ENCODE results near the gene P2RX3. TPM values are rescaled to one million over a fixed set of nuclear protein-coding genes. Genes with fewer than 3 reads are reported as not detected.

Gene P2RX3
- total RNA-seq, 4 donors from 2014 or later, result 0.34 TPM; not detected in 3

DNA sequence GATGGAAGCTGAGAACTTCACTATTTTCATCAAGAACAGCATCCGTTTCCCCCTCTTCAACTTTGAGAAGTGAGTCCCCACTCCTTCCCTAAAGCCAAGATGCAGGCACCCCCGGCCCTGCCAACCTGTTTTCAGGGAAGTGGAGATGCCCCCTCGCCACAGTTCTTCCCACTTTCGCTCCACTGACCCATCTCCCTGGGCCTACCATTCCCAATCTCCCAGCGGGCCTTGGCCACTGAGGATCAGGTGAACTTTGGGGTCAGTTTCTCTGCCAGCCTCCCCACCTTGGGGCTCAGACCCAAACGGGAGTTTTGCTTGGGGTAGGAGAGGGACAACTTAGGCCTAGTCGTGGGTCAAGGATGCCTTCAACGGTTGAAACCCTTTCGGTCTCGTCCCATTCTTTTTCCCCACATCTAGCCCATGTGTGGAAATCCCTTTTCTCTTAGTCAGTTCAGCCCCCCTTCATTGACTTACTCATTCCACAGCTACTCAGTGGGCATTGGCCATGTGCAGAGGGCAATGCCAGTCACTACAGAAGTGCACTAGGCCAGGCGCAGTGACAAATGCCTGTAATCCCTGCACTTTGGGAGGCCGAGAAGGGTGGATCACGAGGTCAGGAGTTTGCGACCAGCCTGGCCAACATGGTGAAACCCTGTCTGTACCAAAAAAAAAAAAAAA lies 10.6 kb downstream of the P2RX3 start:
- TF ChIP-seq, protein P1, sequence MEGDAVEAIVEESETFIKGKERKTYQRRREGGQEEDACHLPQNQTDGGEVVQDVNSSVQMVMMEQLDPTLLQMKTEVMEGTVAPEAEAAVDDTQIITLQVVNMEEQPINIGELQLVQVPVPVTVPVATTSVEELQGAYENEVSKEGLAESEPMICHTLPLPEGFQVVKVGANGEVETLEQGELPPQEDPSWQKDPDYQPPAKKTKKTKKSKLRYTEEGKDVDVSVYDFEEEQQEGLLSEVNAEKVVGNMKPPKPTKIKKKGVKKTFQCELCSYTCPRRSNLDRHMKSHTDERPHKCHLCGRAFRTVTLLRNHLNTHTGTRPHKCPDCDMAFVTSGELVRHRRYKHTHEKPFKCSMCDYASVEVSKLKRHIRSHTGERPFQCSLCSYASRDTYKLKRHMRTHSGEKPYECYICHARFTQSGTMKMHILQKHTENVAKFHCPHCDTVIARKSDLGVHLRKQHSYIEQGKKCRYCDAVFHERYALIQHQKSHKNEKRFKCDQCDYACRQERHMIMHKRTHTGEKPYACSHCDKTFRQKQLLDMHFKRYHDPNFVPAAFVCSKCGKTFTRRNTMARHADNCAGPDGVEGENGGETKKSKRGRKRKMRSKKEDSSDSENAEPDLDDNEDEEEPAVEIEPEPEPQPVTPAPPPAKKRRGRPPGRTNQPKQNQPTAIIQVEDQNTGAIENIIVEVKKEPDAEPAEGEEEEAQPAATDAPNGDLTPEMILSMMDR (IDR thresholded peaks at IDR 0.05; ENCODE audit: low read depth), result no peak

DNA sequence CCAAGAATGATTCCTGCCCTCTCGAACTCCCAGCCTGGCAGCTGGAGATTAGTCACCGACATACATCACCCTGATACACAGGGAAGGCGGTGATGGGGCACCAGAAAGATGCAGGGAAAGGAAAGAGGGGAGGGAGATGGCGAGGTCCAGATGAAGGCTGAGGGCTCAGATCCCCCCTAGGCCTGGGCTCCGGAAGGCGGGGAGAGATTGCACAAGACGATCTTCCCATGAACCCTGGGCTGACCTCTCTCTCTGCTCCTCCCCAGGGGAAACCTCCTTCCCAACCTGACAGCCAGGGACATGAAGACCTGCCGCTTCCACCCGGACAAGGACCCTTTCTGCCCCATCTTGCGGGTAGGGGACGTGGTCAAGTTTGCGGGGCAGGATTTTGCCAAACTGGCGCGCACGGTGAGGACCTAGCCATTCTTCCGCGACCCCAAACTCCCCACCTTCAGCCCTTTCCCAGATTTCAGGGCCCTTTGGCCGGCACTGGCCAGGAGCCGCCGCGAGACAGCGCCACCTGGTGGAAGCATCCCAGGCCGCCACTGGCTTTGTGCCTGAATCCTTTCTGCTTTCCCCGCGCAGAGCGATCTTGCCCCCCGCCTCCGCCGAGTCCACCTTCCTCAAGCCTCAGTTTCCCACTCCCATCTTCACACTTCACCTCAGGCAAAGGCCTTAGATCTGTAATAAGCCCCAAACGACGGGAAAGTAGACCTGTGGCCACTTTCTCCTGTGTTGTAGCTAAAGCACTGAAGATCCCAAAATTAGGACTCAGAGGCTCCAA lies 11.5 kb downstream of the P2RX3 start:
- TF ChIP-seq, protein P1 (IDR thresholded peaks at IDR 0.05; ENCODE audit: low read depth), result no peak

DNA sequence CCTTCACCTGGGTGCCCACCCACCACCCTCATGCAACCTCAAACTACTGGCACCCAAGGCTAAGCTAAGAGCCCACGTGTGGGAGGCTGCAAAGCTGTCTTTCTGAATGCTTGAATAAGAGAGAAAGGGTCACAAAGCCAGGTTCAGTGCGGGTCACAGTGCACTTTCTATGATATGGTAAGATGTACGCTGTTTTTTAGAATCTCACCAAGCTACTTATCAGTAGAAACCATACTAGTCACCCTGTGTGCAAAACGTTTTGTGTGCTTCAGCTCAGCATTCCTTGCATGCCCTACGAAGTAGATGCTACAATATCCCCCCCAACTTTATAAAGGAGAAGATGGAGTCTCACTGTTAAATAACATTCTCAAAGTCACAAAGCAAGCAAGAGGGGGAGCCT lies 14.9 kb downstream of the P2RX3 start:
- TF ChIP-seq, protein P1 (IDR thresholded peaks at IDR 0.05; ENCODE audit: low read depth), result no peak

DNA sequence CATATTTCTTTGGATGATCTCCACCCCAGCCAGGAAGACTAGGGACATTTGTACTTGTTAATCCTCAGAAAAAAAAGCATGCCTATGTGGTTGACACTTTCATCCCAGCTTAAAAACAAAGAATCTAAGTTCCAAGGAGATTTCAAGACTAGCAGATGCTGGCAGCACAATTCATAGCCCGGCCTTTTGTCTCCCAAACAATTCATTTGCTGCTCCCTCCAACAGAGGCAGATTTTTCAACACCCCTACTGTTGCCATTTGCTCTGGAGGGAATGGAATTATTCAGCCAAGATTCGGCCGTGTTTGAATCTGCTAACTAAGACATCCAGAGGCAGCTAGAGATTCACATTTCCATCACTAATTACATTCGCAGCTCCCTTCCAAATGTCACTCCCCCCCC lies 15.3 kb downstream of the P2RX3 start:
- TF ChIP-seq, protein P1 (IDR thresholded peaks at IDR 0.05; ENCODE audit: low read depth), result no peak

DNA sequence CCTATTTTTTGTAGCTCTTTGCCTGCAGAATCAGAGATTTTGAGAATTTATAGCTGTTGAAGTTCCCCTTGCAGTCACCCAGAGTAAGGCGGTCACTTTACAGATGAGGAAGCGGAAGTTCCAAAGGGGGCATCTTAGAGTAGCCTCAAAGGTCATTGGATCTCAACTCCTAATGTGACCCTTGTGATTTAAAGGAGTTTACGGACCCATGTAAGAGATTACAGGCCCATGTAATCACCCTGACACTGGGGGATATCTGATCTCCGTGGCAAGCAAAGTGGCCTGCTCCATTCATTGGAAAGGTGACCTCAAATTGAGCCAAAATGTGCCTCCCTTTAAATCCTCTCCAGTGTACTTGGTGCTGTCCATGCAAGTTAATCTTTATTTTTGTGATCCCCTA lies 15.7 kb downstream of the P2RX3 start:
- TF ChIP-seq, protein P1 (IDR thresholded peaks at IDR 0.05; ENCODE audit: low read depth), result no peak

DNA sequence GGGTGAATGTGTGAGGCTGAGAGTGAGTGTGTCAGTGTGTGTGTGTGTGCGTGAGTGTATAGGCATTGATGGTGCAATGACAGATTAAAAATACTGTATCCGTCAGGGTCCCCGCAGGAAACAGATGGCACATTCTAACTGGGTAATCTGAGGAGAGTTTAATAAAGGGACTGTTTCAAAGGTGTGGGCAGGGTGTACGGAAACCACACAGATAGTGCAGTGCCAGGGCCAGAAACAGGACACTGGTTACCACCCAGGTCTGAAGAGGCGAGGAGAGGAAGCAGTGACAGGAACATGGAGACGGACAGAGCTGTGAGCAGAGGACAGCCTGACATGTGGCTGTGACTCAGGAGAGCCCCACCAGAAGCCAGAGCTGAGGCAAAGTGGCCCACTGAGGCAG lies 16.5 kb downstream of the P2RX3 start:
- TF ChIP-seq, protein P1 (IDR thresholded peaks at IDR 0.05; ENCODE audit: low read depth), result no peak

DNA sequence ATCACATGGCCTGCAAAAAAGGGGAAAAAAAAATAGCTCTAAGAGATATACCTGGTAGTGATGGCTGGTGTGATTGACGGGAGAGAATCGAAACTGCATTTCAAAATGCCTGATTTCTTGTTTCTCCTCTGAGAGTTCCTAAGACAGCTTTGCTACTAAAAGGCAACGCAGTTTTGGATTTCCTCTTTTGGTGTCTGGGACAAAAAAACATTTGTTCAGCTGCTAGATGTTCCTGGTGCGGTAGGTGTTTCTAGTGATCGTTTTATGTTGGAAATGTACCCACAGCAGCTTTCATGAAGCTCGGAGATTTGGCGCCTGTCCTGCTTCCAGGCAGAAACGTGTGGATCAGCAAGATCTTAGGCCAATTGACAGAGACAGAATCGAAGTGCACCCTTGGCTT lies 18.1 kb downstream of the P2RX3 start:
- TF ChIP-seq, protein P1 (IDR thresholded peaks at IDR 0.05; ENCODE audit: low read depth), result no peak

Measured in subcutaneous adipose tissue (tissue), 4 donors.